Limb (tissue), 2 donors: Measurements from ENCODE around the gene LZTS2.

Experiments
- DNase-seq, 2 donors: peaks; one replicate each; pipeline ENCODE4 v3.0.0-alpha.2; 2016; ENCODE audit errors: extremely low spot score in 2 of 2

Gene LZTS2

DNA sequence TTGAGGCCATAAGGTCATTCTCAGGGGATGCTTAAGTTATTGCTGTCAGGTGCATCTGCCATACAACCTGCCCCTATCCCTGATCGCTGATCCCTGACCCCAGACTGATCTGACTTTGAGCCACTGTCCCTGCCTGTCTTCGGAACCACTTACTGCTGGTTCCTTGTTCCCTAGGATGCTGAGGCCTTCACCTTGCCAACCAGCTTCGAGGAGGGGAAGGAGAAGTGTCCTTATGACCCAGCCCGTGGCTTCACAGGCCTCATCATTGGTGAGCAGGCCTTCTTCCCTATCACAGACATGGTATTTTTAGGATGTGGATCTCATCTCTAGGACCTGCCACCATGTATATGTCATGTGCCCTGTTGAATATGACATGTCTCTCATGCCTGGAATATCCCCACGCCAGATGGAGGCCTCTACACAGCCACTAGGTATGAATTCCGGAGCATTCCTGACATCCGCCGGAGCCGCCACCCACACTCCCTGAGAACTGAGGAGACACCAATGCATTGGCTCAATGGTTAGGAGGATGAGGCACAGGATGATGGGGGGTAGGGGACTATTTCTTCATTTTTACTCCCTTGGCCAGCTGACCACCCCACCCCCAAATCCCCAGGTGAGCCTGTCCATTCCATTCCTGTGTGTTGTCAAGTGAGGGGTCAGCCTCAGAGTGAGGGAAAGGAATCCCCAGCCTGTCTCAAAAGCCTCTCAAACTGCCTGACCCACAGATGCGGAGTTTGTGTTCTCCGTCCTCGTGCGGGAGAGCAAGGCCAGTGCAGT lies 21.3 kb upstream of the LZTS2 start:
- DNase-seq = no peak

DNA sequence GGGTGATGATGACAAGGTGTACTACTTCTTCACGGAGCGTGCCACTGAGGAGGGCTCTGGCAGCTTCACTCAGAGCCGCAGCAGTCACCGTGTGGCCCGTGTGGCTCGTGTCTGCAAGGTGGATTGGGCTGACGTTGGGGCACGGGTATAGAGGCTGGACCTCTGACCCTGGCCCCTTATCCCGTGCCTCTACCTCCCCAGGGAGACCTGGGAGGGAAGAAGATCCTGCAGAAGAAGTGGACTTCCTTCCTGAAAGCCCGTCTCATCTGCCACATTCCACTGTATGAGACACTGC lies 20.8 kb upstream of the LZTS2 start:
- DNase-seq = no peak

DNA sequence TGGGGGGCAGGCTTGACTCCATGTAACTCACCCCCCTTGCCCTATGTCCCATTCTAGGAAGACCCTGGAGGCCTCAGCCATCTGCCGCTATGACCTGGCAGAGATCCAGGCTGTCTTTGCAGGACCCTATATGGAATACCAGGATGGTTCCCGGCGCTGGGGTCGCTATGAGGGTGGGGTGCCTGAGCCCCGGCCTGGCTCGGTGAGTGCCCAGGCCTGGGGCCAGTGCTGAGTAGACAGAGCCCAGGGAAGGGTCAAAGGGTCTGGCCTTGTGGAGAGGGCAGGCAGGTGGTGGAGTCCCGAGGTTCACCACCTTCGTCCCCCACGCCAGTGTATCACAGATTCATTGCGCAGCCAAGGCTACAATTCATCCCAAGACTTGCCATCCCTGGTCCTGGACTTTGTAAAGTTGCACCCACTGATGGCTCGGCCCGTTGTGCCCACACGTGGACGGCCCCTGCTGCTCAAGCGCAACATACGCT lies 19.8 kb upstream of the LZTS2 start:
- no peak for DNase-seq

DNA sequence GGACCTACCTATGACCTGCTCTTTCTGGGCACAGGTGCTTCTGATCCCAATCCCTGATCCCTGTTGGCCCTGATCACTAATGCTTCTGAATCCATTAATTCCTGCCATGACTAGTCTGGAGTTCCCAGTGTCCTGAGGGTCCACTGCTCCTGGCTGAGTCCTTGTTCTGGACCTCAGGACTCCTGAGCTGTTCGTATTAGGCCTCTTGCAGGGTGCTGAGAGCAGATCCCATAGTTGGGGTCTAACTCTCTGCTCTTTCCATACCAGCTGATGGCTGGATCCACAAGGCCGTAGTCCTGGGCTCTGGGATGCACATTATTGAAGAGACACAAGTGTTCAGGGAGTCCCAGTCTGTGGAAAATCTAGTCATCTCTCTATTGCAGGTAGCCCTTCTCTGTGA lies 19.3 kb upstream of the LZTS2 start:
- DNase-seq = no peak

DNA sequence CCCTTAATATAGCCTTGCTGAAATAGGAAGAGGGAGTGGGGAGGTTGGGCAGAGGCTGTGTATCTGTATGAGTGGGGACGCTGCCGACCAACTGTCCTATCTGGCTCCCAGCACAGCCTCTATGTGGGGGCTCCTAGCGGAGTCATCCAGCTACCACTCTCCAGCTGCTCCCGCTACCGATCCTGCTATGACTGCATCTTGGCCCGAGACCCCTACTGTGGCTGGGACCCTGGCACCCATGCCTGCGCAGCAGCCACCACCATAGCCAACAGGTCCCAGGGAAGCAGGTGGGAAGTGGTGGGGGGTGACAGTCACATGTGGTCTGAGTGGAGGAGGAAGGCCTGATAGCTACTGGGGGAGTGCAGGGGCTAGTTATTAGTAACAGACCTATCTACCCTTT lies 18.9 kb upstream of the LZTS2 start:
- no peak for DNase-seq

DNA sequence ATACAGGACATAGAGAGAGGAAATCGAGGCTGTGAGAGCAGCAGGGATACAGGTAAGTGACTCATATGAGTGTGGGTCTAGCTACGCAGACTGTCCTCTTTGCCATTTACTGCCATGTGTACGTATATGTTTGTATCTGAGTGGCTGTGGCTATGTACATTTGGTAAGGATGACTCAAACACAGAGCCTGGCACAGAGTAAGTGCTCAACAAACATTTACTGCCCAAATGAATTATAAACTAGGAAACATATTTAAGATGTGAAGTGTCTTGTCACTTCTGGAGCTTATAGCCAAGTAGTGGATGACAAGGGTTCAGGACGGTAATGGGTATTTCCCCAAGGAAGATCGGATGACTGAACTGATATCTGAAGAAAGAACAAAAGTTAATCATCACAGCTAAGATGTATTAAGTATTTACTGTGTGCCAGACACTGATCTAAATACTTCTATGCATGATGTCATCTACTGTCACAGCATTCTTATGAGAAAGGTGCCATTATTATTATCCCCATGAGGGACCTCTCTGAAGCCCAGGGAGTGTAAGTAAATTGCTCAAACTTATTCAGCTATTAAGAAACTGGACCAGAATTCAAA lies 18.3 kb upstream of the LZTS2 start:
- no peak for DNase-seq

DNA sequence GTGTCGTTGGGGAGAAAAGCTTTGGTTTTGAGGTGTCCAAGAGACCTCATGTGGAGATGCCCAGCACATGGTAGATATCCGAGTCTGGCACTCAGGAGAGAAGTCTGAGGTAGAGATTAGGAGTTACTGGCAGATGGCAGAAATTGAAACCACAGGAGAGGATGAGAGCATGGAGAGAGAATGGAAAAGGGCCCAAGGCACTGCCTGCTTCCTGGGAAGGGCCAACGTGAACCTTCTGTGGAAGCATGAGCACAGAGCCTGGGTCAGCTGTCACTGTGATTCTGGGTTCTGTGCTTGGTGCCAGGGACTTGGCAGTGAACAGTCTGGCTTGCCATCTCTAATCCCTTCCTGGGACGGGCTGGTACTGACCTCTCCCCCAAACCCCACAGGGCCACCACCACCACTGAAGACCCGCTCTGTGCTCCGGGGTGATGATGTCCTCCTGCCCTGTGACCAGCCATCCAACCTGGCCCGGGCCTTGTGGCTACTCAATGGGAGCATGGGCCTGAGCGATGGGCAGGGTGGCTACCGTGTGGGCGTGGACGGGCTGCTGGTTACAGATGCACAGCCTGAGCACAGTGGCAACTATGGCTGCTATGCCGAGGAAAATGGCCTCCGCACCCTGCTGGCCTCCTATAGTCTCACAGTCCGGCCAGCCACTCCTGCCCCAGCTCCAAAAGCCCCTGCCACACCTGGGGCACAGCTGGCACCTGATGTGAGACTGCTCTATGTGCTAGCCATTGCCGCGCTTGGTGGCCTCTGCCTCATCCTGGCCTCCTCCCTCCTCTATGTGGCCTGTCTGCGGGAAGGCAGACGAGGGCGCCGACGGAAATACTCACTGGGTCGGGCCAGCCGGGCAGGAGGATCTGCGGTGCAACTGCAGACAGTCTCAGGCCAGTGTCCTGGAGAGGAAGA lies 16.4 kb upstream of the LZTS2 start:
- DNase-seq = peak in 1 of 2 donors; percentile 24

DNA sequence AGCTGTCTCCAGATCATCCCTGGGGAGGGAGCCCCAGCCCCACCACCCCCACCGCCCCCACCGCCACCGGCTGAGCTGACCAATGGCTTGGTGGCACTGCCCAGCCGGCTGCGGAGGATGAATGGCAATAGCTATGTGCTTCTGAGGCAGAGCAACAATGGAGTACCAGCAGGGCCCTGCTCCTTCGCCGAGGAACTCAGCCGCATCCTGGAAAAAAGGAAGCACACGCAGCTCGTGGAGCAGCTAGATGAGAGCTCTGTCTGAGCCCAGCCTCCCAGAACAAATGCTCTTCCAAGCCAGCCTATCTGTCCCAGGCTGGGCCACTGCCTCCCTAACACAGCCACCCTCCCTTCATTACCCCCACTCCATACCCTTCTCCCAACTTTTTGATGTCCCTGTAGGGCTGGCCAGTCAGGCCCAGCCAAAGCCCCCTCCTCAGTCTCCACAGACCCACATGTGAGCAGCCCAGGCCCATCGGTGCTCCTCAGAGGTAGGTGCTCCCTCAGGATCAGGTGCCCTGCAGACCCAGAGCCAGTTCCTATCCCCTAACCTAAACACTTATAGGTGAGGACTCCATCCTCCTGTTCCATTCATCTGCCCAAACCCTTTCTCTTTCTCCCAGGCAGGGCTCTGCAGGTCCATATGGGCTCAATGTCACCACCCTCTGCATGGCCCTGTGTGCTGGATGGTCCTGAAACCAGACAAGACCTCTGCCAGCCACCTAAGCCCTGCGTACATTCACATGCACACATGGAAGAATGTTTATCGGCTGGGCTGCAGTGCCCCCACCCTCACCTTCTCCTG lies 15.5 kb upstream of the LZTS2 start:
- peak in 1 of 2 donors; percentile 17 for DNase-seq

DNA sequence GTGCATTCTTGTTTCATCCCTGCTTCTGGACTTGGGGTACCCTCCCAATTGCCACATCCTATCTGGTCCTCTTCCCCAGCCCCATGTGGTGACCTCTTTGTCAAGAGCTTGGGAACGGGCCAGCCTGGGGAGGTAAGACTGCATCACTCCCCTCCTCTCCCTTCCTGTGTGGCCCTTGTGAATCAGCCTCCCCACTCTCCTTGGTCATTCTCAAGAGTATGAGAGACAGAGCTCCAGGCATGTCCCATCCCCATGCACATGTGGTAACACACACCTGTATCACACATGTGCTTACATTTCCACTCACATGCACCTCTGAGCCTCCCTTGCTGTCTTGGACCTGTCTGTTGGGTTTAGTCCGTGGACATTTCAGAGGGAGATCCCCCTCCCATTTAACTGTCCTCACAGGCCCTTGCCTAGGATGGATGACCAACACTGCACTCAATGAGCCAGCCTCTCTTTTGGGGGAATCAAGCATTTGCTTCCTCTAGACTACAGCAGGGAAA lies 14.9 kb upstream of the LZTS2 start:
- peak in 1 of 2 donors; percentile 8 for DNase-seq

DNA sequence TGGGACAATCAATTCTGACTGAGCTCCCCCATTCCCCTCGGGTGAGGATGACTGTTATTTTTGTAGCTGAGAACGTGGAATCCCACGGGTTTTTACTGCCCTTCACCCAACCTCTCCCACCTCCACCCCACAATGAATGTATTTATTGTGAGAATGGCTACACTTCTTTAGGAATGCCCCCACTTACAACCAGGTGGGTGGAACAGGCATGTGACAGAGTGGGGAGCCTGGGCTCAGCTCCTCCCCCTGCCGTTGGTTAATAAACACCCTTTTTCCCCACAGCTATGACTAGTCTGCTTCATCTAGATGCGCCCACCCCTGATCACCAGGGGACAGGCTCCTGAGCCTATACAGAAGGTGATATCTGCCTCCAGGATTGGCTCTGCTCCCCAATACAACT lies 14.3 kb upstream of the LZTS2 start:
- no peak for DNase-seq

DNA sequence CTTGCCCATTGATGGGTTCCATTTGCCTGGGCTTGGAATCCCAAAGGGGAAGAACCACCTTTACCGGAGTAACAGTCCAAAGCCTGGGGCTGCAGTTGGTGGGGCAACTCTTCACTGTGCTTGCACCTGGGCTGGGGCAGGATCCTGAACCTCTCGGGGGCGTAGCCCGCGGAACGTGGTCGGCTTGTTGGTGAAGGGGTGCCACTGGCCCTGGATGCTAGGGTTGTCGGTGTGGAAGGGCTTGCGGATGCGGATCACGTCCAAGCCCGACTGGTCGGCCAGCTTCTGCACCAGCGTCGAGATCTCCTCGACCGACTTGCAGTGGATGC lies 13.0 kb upstream of the LZTS2 start:
- no peak for DNase-seq

DNA sequence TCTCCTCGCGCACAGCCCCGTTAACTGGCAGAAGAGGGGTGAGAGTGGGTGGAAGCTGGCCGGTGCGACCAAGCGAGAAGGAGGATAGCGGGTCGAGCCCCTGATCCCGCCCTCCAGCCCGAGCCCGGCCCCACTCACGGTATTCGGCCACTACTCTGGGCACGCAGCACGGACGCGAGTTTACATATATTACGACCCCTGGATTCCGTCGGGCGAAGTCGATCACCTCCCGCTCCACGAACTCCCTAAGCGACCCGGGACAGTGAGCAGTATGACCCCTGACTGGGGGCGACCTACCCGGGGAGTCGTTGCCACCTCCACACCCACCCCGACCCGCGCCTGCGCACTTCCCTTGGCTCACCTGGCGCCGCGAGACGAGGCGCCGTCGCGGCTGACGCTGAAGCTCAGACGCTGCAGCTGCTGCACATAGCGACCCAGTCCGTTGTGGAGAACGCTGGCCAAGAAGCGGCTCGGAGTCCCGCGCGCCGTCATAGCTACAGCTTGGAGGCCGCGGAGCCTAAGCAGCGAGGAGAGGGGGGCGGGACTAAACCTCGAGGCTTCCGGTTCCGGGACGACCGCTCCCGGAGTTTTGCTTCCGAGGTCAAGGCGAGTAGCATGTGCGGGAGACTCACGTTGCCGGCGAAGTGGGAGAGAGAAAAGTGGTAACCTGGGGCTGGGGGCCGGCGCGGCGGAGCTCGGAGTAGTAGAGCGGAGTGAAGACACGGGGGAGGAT lies 12.5 kb upstream of the LZTS2 start, which contains the start of the genes MRPL43 and TWNK:
Gene MRPL43, minus strand, starts transcription at position 546 of the 733 bp plus-strand sequence. Its CDS starts 54 bp downstream, at position 492.
Gene TWNK, plus strand, starts transcription at position 592 of the 733 bp plus-strand sequence. CDS start 668 bp downstream, outside the sequence.
- DNase-seq = peak; percentile 82 to 90

DNA sequence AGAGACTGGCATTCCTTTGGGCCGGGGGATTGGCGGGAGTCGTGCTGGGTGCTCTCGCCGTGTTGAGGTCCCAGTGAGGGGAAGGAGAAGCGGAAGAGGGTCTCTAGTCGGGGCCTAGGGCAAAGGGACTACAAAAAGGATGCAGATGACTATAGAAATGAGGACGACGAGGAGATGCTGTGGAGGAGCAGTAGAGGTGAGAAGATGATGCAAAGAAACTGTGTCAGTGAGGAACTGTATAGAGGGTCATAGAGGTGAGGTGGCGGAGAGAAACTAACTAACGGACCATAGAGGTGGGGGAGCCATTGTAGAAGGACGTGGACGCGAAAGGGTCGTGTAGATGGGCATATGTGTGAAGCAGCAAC lies 11.9 kb upstream of the LZTS2 start:
- no peak for DNase-seq

DNA sequence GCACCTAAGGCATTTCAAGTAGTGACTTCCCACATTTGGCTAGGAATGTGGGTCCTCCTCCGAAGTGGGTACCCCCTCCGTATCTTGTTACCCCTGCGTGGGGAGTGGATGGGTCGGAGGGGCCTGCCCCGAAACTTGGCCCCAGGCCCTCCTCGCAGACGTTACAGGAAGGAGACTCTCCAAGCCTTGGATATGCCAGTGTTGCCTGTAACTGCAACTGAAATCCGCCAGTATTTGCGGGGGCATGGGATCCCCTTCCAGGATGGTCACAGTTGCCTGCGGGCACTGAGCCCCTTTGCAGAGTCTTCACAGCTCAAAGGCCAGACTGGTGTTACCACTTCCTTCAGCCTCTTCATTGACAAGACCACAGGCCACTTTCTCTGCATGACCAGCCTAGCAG lies 11.4 kb upstream of the LZTS2 start:
- no peak for DNase-seq

DNA sequence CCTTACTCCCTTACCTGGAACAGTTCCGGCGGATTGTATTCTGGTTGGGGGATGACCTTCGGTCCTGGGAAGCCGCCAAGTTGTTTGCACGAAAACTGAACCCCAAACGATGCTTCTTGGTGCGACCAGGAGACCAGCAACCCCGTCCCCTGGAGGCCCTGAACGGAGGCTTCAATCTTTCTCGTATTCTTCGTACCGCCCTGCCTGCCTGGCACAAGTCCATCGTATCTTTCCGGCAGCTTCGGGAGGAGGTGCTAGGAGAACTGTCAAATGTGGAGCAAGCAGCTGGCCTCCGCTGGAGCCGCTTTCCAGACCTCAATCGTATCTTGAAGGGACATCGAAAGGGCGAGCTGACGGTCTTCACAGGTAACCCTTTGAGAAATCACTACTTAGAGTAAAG lies 10.5 kb upstream of the LZTS2 start:
- DNase-seq = no peak

DNA sequence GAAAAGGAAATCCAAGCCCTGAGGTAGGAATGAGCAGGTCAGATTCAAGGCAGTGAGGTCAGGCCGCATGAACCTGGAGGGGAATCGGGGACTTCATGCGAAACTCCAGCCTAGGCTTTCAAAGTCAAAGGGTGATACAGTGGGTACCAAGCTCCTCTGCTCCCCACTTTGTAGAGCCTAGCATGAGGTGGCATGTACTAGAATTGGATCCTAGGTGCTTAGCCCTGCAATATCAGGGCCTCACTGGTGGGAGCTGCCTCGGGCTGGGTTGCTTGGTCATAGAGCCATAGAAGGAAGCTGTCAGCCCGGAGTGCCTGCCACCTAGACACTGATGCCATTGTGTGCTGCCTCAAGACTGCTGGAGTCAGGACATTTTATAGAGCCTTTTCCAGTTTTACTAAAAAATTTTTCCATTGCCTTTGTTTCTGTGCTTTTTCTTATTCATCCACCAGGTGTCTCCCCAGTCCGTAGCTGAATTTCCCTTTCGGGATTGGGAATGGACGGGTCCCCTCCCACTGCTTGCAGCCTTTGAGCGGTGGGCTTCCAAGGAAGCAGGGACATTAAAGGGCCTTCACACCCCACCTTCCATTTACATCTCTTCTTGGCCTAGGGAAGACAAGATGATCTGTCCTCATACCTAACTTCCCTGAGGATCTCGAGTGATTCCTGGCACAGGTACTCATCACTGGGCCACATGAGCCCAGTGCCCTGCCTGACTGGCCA lies 5.5 kb upstream of the LZTS2 start:
- DNase-seq = peak; percentile 49 to 66

DNA sequence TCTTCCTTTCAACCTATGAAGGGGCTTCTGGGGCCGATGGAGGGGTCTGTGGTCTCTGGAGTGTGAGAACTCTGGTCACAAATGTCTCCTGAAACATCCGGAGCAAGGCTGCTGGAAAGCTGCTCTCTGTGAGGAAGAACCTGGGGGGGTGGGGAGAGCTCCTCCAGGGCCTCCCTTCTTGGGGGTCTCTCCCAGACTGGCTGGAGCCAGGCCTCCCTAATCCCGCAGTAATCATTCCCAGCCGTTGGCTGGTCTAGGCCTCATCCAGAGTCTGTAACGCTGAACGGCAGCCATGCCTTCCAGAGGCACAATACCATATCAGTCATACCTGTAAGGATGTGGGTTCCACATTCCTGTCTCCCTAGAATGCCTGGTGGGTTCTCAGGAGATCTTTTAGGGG lies 4.4 kb upstream of the LZTS2 start:
- peak in 1 of 2 donors; percentile 7 for DNase-seq

DNA sequence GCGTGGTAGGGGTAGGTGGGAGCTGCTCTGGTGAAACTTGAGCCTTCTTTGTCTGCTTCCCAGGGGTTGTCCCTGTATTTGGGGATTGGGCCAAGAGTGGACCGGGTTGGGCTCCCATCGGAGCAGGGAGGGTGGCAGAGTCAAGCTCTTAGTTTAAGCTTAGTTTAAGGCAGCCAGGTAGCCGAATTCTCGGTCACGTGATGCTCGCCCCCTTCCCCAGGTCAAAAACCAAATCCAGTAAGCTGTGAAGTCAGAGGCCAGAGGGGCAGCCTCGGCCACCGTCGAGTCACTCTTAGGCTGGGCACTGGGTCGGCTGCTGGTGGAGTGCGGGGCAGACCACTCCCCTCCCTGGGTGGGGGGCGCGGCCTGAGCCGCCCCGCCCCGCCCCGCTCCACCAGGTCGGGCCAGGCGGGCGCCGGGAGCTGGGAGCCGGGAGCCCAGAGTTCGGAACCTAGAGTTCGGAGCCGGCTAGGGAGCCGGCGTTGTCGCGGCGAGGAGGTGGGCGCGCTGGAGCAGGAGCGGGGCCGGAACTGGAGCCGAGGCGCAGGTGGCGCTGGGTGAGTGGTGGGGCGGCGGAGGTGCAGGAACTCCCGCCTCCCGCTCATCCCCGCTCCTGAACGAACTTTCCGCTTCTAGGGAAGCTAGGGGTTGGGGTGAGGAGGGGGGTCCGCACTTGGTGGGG lies 2.8 kb upstream of the LZTS2 start:
- DNase-seq = peak; percentile 8 to 60
